ENCODE measurements around the gene SLC43A3.

Gene SLC43A3

DNA sequence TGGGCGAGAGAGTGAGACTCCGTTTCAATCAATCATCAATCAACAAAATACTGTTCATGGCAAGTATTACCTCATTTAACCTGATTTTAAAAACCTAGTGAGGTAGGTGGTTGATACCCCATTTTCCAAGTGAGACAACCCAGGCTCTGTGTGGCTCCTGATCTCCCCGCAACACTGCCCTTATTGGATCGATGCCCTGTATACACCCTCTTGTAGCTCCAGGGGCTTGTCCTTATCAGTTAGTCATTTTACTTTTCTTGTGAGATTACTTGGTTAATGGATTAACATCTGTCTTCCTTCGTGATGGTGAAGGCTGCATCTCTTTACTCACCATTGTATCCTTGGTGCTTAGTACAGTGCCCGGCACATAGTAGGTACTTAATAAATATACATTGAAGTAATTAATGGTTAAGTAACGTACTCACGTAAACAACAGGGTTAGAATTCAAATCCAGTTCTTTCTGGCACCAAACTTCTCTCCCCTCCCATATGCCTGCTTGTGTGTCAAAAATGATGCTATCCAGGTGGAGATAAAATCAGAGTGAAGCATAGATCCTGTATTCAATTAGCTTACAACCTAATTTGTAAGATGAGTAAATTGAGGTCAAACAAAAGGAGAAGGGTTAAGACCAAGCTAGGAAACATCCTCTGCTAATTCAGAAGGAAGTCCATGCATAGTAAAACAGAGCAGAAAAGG lies 34.7 kb downstream of the SLC43A3 start:
- no peak overlapping the region for H3K4me3 ChIP-seq (ENCODE audit: low read depth, low read length)

GRCh38 chr11:57391539-57391938 lies 35.4 kb downstream of the SLC43A3 start:
- no peak for DNase-seq (ENCODE audit: low read depth)
- no peak overlapping the region for H3K4me3 ChIP-seq (ENCODE audit: low read depth, low read length)

More for the DNA sequence above, 34.7 kb downstream of the SLC43A3 start:
- no peak for DNase-seq (ENCODE audit: low read depth)

- no peak overlapping the region for H3K4me3 ChIP-seq (ENCODE audit: low read depth, low read length)
- no peak for DNase-seq (ENCODE audit: low read depth)
Measured at GRCh38 chr11:57391111-57391510, 35.8 kb downstream of the SLC43A3 start.

DNA sequence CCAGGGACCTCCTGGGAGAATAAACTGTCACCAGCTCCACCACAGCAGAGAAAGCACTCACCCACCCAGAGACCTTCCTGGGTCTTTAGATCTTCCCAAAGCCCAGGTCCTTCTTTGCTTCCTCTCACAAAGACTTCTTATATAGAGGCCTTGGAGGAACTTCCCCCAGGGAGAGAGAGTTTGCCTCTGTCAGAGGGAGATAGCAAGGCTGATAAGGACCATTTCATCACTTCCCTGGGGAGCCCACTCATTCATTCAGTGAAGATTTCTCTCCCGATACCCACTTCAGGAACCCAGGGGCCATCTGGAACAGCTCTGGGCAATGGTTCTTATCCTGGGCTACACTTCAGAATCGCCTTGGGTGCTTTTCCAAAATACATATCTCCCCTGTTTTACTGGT lies 36.4 kb downstream of the SLC43A3 start, which contains the start of gene PRG2:
Gene PRG2, minus strand, starts transcription at position 116 of the 400 bp plus-strand sequence. CDS start 706 bp downstream, outside the sequence.
- no peak within 1 kb of the TSS for H3K4me3 ChIP-seq (ENCODE audit: low read depth, low read length)
- DNase-seq (ENCODE audit: low read depth): no peak

- H3K4me3 ChIP-seq (ENCODE audit: low read depth, low read length): no peak overlapping the region
- no peak for DNase-seq (ENCODE audit: low read depth)
Measured at GRCh38 chr11:57387289-57388030, 39.5 kb downstream of the SLC43A3 start.

- no peak overlapping the region for H3K4me3 ChIP-seq (ENCODE audit: low read depth, low read length)
- no peak for DNase-seq (ENCODE audit: low read depth)
Measured at GRCh38 chr11:57386178-57386940, 40.6 kb downstream of the SLC43A3 start.

GRCh38 chr11:57380975-57381374 lies 45.9 kb downstream of the SLC43A3 start, which contains the start of gene PRG3:
TSS of gene PRG3 (minus strand) at chr11:57381150. CDS start at chr11:57380708, 442 bp downstream.
- no peak within 1 kb of the TSS for H3K4me3 ChIP-seq (ENCODE audit: low read depth, low read length)

DNA sequence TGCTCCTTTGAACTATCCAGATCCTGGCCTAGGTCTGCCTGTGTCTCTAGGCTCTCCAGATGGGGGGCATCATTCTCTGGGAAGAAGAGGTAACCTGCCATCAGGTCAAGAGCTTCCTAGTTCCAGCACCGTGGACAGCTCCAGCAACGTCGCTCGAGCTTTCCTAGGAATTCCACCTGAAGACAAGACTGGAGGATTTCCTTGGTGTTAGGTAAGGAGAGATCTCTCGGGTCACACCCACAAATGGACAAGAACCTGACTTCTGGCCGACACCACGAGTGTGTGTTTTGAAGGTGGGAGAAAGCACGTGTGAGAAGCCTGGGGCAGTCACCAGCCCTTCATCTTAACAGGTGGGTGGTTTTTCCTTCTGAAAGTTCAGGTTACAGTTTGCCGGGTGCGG lies 47.2 kb downstream of the SLC43A3 start:
- no peak overlapping the region for H3K4me3 ChIP-seq (ENCODE audit: low read depth, low read length)
- DNase-seq (ENCODE audit: low read depth): no peak

More at GRCh38 chr11:57380975-57381374, 45.9 kb downstream of the SLC43A3 start, which contains the start of gene PRG3:
- DNase-seq (ENCODE audit: low read depth): no peak

DNA sequence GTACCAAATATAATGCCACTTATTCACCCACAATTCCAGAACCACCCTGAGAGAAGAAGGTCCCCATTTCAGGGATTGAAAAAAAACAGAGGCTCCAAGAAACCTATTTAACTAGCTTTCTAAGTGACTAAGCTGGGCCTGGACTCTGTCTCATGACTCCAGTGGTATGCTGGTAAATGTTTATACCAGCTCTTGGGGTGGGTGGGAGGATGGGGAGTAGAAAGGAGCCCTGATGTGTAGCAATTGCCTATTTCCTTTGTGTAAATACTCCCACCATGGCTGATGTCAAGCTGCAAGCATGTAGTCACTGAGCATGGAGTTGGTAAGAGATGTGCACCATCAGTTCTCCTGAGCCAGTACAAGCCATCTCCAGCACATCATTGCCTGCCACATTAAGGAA lies 48.7 kb downstream of the SLC43A3 start:
- DNase-seq (ENCODE audit: low read depth): no peak
- H3K4me3 ChIP-seq (ENCODE audit: low read depth, low read length): no peak overlapping the region

DNA sequence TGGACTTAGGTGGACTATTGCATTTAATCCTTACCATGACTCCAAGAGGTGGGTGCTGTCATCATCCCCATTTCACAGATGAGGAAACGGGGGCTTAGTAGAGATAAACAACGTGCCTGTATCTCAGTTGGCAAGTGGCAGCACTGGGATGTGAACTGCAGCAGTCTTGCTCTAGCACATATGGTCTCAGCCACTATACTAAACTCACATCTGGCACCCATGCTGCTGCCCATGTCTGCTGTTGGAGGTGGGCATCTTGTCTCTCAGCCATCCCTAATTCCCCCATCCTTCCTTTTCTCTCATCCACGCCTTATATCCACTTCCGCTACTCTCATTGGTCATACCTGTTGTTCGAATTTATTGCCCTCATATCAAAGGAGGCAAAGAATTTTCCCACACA lies 49.8 kb downstream of the SLC43A3 start:
- DNase-seq (ENCODE audit: low read depth): no peak
- H3K4me3 ChIP-seq (ENCODE audit: low read depth, low read length): no peak overlapping the region

DNA sequence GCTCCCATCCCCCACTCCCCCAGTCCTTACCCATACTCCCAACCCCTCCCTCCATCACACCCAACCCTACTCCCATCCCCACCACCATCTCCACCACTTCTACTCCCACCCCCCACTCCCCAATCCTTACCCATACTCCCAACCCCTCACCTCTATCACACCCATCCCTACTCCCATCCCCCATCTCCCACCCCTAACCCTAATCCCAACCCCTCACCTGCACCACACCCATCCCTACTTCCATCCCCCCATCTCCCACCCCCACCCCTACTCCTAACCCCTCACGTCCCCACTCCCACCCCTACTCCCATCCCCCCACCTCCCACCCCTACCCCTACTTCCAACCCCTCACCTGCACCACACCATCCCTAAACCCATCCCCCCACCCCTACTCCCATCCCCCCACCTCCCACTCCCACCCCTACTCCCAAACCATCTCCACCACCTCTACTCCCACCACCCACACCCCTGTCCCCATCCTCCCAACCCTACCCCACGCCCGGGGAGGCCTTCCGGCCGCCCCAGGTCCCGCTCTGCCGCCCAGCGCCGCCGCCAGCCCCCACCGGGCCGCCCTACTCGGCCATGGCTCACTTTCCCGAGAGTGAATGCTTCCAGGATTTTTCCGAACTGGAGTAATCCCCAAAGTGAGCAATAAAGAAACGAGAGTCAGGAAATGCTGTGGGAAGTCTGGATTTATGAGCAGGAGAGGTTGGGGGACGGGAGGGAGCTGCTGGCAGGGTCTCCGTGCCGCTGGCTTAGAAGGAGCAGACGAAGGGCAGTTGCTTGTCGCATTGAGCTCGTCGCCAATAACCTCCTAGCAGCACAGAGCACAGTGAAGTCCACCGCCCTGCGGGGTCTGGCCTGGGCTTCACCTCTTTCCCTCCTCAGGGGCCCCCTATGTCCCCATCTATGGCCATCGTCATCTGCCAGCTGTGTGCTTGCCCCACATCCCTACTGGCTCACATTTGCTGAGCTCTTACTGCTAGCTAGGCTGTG lies 50.5 kb downstream of the SLC43A3 start:
- no peak for DNase-seq (ENCODE audit: low read depth)

DNA sequence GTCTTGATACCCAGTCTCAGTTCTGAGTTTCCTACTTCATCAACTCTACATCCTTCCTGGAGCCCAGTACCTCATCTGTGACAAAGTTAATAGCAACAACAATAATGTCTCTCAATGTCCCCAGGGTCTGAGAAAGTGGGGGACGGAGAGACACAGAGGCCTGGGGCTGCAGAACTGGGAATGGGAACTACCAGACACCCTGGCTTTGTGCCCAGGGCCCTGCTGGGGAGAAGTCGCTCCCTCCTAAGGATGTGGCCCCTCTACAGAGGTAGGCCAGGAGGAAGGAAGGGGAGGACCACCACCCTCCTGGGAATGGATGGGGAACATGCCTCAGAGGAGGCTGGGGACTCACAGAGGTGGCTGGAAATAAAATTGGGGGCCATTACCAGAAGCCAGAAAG lies 51.4 kb downstream of the SLC43A3 start:
- H3K4me3 ChIP-seq (ENCODE audit: low read depth, low read length): no peak overlapping the region
- no peak for DNase-seq (ENCODE audit: low read depth)

More for the DNA sequence above, 50.5 kb downstream of the SLC43A3 start:
- no peak overlapping the region for H3K4me3 ChIP-seq (ENCODE audit: low read depth, low read length)

- DNase-seq (ENCODE audit: low read depth): no peak
- H3K4me3 ChIP-seq (ENCODE audit: low read depth, low read length): no peak overlapping the region
Measured at GRCh38 chr11:57374966-57375365, 52.0 kb downstream of the SLC43A3 start.

- DNase-seq (ENCODE audit: low read depth): no peak
- no peak overlapping the region for H3K4me3 ChIP-seq (ENCODE audit: low read depth, low read length)
Measured at GRCh38 chr11:57373146-57373545, 53.8 kb downstream of the SLC43A3 start.

DNA sequence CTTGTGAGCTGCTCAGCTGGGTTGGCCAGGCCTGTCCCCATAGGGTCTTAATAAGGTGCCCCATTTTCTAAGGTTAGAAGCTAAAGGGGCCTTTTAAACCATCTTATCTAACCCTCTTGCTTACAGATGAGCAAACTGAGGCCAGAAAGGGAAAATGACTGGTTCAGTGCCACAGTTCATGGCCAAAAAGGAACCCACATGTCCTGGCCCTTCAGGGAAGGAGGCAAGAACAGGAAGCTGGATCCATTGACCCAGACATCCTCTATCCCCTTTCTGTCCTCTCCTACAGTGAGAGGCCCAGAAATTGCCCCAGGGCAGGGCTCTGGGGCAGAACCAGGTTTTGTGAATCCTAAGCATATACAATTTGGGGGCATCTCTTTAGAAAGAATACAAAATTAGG lies 56.0 kb downstream of the SLC43A3 start:
- no peak overlapping the region for H3K4me3 ChIP-seq (ENCODE audit: low read depth, low read length)
- no peak for DNase-seq (ENCODE audit: low read depth)

DNA sequence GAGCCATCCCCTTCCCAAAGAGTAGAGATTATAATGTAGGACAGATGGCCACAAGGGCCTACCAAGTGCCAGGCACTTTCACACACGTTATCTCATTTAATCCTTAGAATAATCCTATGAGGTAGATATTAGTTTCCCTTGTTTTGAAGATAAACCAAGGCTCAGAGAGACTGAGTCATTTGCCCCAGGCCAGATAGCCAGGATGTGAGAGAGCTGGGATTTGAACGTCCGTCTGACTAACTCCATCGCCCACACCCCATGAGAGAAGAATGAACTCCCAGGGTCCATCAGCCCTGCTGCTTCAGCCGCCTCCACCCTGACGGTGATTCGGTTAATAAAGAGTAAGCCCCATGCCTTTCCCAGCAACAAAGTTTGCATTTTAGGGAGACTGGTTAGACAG lies 56.7 kb downstream of the SLC43A3 start:
- DNase-seq (ENCODE audit: low read depth): no peak
- no peak overlapping the region for H3K4me3 ChIP-seq (ENCODE audit: low read depth, low read length)

- no peak for DNase-seq (ENCODE audit: low read depth)
- no peak overlapping the region for H3K4me3 ChIP-seq (ENCODE audit: low read depth, low read length)
Measured at GRCh38 chr11:57368845-57369232, 58.1 kb downstream of the SLC43A3 start.

- H3K4me3 ChIP-seq (ENCODE audit: low read depth, low read length): no peak overlapping the region
Measured at GRCh38 chr11:57368106-57368844, 58.6 kb downstream of the SLC43A3 start.

More at GRCh38 chr11:57368106-57368844, 58.6 kb downstream of the SLC43A3 start:
- DNase-seq (ENCODE audit: low read depth): no peak

Measured in skeletal muscle cell (primary cell).